Neural cell (in vitro differentiated cells): ENCODE results near the gene FYN. TPM values are rescaled to one million over a fixed set of nuclear protein-coding genes. Genes with fewer than 3 reads are reported as not detected.

Experiments used
- H2AFZ ChIP-seq: fragments of 200-600, 300-800 bp; sonication (generic), shearing (Covaris generic); 2 replicates; pipeline ENCODE4 v1.6.0; 2014; ENCODE audit warnings: low read depth, mild to moderate bottlenecking, antibody characterized with exemption, low read length, moderate library complexity
- H3F3A ChIP-seq: fragments of 200-600 bp; shearing (Covaris generic); 2 replicates; pipeline ENCODE4 v1.6.1; 2016; ENCODE audit warnings: mild to moderate bottlenecking, moderate library complexity, mixed read lengths, antibody characterized with exemption, low read length; ENCODE audit not compliant: insufficient read depth, poor library complexity, severe bottlenecking
- H3K27ac ChIP-seq: fragments of 200-600, 300-800 bp; sonication (generic), shearing (Covaris generic); 2 replicates; pipeline ENCODE4 v1.5.1; 2014; ENCODE audit warnings: mild to moderate bottlenecking, low read length, moderate library complexity
- H3K27me3 ChIP-seq: fragments of 300-800, 200-600 bp; sonication (generic), shearing (Covaris generic); 2 replicates; pipeline ENCODE4 v1.6.0; 2014; ENCODE audit warnings: mild to moderate bottlenecking, low read depth, low read length, moderate library complexity; ENCODE audit not compliant: insufficient read depth
- H3K36me3 ChIP-seq: fragments of 300-800, 200-600 bp; sonication (generic), shearing (Covaris generic); 2 replicates; pipeline ENCODE4 v1.5.1; 2014; ENCODE audit warnings: mild to moderate bottlenecking, antibody characterized with exemption, low read length, moderate library complexity; ENCODE audit not compliant: insufficient read depth
- H3K4me2 ChIP-seq: fragments of 300-800, 200-600 bp; sonication (generic), shearing (Covaris generic); 2 replicates; pipeline ENCODE4 v1.6.0; 2014; ENCODE audit warnings: mild to moderate bottlenecking, low read length
- H3K4me3 ChIP-seq: fragments of 300-800, 200-600 bp; sonication (generic), shearing (Covaris generic); 2 replicates; pipeline ENCODE4 v1.5.1; 2014; ENCODE audit warnings: mild to moderate bottlenecking, low read length, moderate library complexity
- H3K79me2 ChIP-seq: fragments of 200-600 bp; shearing (Covaris generic); replicated peaks from 2 replicates; pipeline ENCODE4 v1.6.0; 2014; ENCODE audit warnings: mild to moderate bottlenecking, low read length, moderate library complexity; ENCODE audit not compliant: insufficient read depth
- H3K9ac ChIP-seq: fragments of 300-800, 200-600 bp; sonication (generic), shearing (Covaris generic); 2 replicates; pipeline ENCODE4 v1.6.1; 2016; ENCODE audit warnings: mild to moderate bottlenecking, low read length, mixed read lengths
- H3K9me2 ChIP-seq: fragments of 200-600 bp; shearing (Covaris generic); 2 replicates; pipeline ENCODE4 v1.6.1; 2016; ENCODE audit warnings: mild to moderate bottlenecking, low read length, mixed read lengths; ENCODE audit not compliant: insufficient read depth
- H3K9me3 ChIP-seq: fragments of 200-600, 300-800 bp; sonication (generic), shearing (Covaris generic); 2 replicates; pipeline ENCODE4 v1.6.1; 2016; ENCODE audit warnings: mild to moderate bottlenecking, mixed run types, low read length, moderate library complexity, mixed read lengths
- H4K20me1 ChIP-seq: fragments of 200-600 bp; shearing (Covaris generic); 2 replicates; pipeline ENCODE4 v1.6.1; 2016; ENCODE audit warnings: mild to moderate bottlenecking, mixed run types; ENCODE audit not compliant: insufficient read depth
- CTCF ChIP-seq: fragments of 450-650 bp; IDR thresholded peaks from 2 replicates; pipeline ENCODE4 v1.5.1; 2014; ENCODE audit warnings: antibody characterized with exemption, mild to moderate bottlenecking, moderate library complexity; ENCODE audit not compliant: poor library complexity, severe bottlenecking
- EP300 ChIP-seq: fragments of 450-650 bp; conservative IDR thresholded peaks from 2 replicates; pipeline ENCODE4 v1.6.1; 2014; ENCODE audit warnings: antibody characterized with exemption, mild to moderate bottlenecking, moderate library complexity; ENCODE audit not compliant: poor library complexity, severe bottlenecking
- EZH2 ChIP-seq: fragments of 200-600, 300-800 bp; shearing (Covaris generic), sonication (generic); IDR thresholded peaks from 2 replicates; pipeline ENCODE4 v1.6.1; 2014; ENCODE audit warnings: antibody characterized with exemption, low read length, borderline replicate concordance, mild to moderate bottlenecking; ENCODE audit not compliant: insufficient read depth, poor library complexity, severe bottlenecking
- MXI1 ChIP-seq: fragments of 450-650 bp; conservative IDR thresholded peaks from 2 replicates; pipeline ENCODE4 v1.6.1; 2014; ENCODE audit warnings: antibody characterized with exemption, mild to moderate bottlenecking; ENCODE audit not compliant: poor library complexity, severe bottlenecking
- POLR2AphosphoS5 ChIP-seq: IDR thresholded peaks from 2 replicates; pipeline ENCODE4 v1.6.1; 2012
- RAD21 ChIP-seq: fragments of 450-650 bp; conservative IDR thresholded peaks from 2 replicates; pipeline ENCODE4 v1.6.1; 2014; ENCODE audit warnings: antibody characterized with exemption, mild to moderate bottlenecking, moderate library complexity
- REST ChIP-seq: IDR thresholded peaks from 2 replicates; pipeline ENCODE4 v1.6.1; 2012; ENCODE audit warnings: borderline replicate concordance
- SMC3 ChIP-seq: fragments of 450-650 bp; conservative IDR thresholded peaks from 2 replicates; pipeline ENCODE4 v1.6.1; 2014; ENCODE audit warnings: antibody characterized with exemption, mild to moderate bottlenecking, moderate library complexity; ENCODE audit not compliant: poor library complexity
- TAF1 ChIP-seq: IDR thresholded peaks from 2 replicates; pipeline ENCODE4 v1.6.1; 2012; ENCODE audit warnings: low read depth
- polyA plus RNA-seq: library from polyadenylated mRNA; depleted of rRNA; stranded (reverse); fragments of >200 nt; gene quantifications from 2 replicates; pipeline ENCODE4 v1.2.3, GENCODE V29; 2014

The FYN gene
- polyA plus RNA-seq, 1 donor from 2014 or later, result 277 TPM

GRCh38 chr6:111628142-111628850 lies 245.0 kb downstream of the FYN start:
- Histone ChIP-seq H3K9me3 (peaks cover 8% of the 10 kb centered on the region), H2AFZ (no peak overlapping the region), H3K27me3 (no peaks in the 10 kb centered on the region), H3K4me3 (no peak overlapping the region), H3K27ac (no peak overlapping the region), H4K20me1 (no peaks in the 10 kb centered on the region), H3K79me2 (no peaks in the 10 kb centered on the region), H3F3A (no peaks in the 10 kb centered on the region), H3K36me3 (no peaks in the 10 kb centered on the region), H3K9me2 (no peaks in the 10 kb centered on the region), H3K4me2 (no peak overlapping the region), H3K9ac (no peak overlapping the region)
- TF ChIP-seq REST (no peak), EZH2 (no peak), EP300 (no peak), SMC3 (no peak)

DNA sequence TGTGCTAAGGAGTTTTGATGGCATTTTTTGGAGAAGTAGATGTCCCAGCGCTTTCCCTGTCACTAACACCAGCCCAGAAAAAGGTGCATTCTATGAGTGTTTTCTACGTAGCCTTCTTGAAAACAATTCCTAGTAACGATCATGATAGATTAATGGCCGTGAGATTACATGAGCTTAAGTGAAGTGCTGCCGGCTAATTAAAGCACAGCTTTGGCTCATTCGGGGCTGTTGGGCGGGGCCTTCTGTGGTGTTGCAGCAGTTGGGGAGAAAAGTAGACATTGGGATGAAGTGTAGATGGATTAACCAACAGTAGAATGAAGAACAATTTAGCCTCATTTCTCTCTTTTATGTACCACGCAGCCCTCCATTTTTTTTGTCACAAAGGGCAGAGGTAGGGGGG lies 246.8 kb downstream of the FYN start:
- H3F3A ChIP-seq, result no peaks in the 10 kb centered on the region
- H3K36me3 ChIP-seq, result no peaks in the 10 kb centered on the region
- no peak overlapping the region for H2AFZ ChIP-seq
- no peak overlapping the region for H3K4me3 ChIP-seq
- H3K79me2 ChIP-seq, result no peaks in the 10 kb centered on the region
- H3K9me2 ChIP-seq, result no peaks in the 10 kb centered on the region
- no peak for TF ChIP-seq SMC3
- no peak overlapping the region for H3K4me2 ChIP-seq
- no peaks in the 10 kb centered on the region for H3K27me3 ChIP-seq
- no peak overlapping the region for H3K9ac ChIP-seq
- H3K9me3 ChIP-seq, result peaks cover 8% of the 10 kb centered on the region
- no peaks in the 10 kb centered on the region for H4K20me1 ChIP-seq
- H3K27ac ChIP-seq, result no peak overlapping the region

GRCh38 chr6:111625461-111626391 lies 247.5 kb downstream of the FYN start:
- no peaks in the 10 kb centered on the region for H3K79me2 ChIP-seq
- H3K9me2 ChIP-seq, result no peaks in the 10 kb centered on the region
- TF ChIP-seq SMC3 (no peak), CTCF (no peak), REST (no peak), POLR2AphosphoS5 (no peak), RAD21 (no peak), MXI1 (no peak), TAF1 (no peak), EP300 (no peak), EZH2 (no peak)
- H2AFZ ChIP-seq, result no peak overlapping the region
- no peaks in the 10 kb centered on the region for H3K27me3 ChIP-seq
- H3K4me2 ChIP-seq, result no peak overlapping the region
- no peak overlapping the region for H3K9ac ChIP-seq
- no peaks in the 10 kb centered on the region for H3F3A ChIP-seq
- H3K4me3 ChIP-seq, result no peak overlapping the region
- no peaks in the 10 kb centered on the region for H3K36me3 ChIP-seq
- H3K27ac ChIP-seq, result no peak overlapping the region
- H4K20me1 ChIP-seq, result no peaks in the 10 kb centered on the region
- H3K9me3 ChIP-seq, result peaks cover 8% of the 10 kb centered on the region
